HEK293 (cell line): ENCODE results near the gene KIFC1.

Source experiments
- EGR2 ChIP-seq: fragments of 450-650 bp; formaldehyde crosslinking; IDR thresholded peaks from 2 replicates; pipeline ENCODE4 v1.5.1; 2016; ENCODE audit warnings: low read depth, missing biosample characterization, missing genetic modification characterization
- YY2 ChIP-seq: fragments of 450-650 bp; formaldehyde crosslinking; IDR thresholded peaks from 2 replicates; pipeline ENCODE4 v1.5.1; 2016; ENCODE audit warnings: missing biosample characterization, missing genetic modification characterization
- ZBTB17 ChIP-seq: fragments of 450-650 bp; formaldehyde crosslinking; IDR thresholded peaks from 2 replicates; pipeline ENCODE4 v1.5.1; 2016; ENCODE audit warnings: missing biosample characterization, missing genetic modification characterization
- ZIC2 ChIP-seq: fragments of 450-650 bp; formaldehyde crosslinking; IDR thresholded peaks from 2 replicates; pipeline ENCODE4 v1.5.1; 2016; ENCODE audit warnings: missing biosample characterization, missing genetic modification characterization
- ZNF157 ChIP-seq: fragments of 450-650 bp; formaldehyde crosslinking; IDR thresholded peaks from 2 replicates; pipeline ENCODE4 v1.5.1; 2016; ENCODE audit warnings: missing biosample characterization, missing genetic modification characterization
- ZNF248 ChIP-seq: fragments of 450-650 bp; formaldehyde crosslinking; IDR thresholded peaks from 2 replicates; pipeline ENCODE4 v1.5.1; 2017; ENCODE audit warnings: missing biosample characterization, missing genetic modification characterization
- ZNF785 ChIP-seq: fragments of 450-650 bp; formaldehyde crosslinking; IDR thresholded peaks from 2 replicates; pipeline ENCODE4 v1.5.1; 2016; ENCODE audit warnings: missing biosample characterization, missing genetic modification characterization
- ZSCAN16 ChIP-seq: fragments of 450-650 bp; formaldehyde crosslinking; IDR thresholded peaks from 2 replicates; pipeline ENCODE4 v1.5.1; 2016; ENCODE audit warnings: missing biosample characterization, missing genetic modification characterization
- ZSCAN30 ChIP-seq: fragments of 450-650 bp; IDR thresholded peaks from 2 replicates; pipeline ENCODE4 v1.5.1; 2018; ENCODE audit warnings: missing biosample characterization, mild to moderate bottlenecking, missing genetic modification characterization, moderate library complexity
- ZXDB ChIP-seq: fragments of 450-650 bp; formaldehyde crosslinking; IDR thresholded peaks from 2 replicates; pipeline ENCODE4 v1.5.1; 2016; ENCODE audit warnings: missing biosample characterization, missing genetic modification characterization
- TF ChIP-seq, protein P1 (sequence below): fragments of 450-650 bp; formaldehyde crosslinking; IDR thresholded peaks from 2 replicates; pipeline ENCODE4 v1.5.1; 2017; ENCODE audit warnings: missing biosample characterization, mild to moderate bottlenecking, missing genetic modification characterization, moderate library complexity
- TF ChIP-seq, protein P2 (sequence below): fragments of 450-650 bp; formaldehyde crosslinking; IDR thresholded peaks from 2 replicates; pipeline ENCODE4 v1.5.1; 2016; ENCODE audit warnings: missing biosample characterization, missing genetic modification characterization
- TF ChIP-seq, protein P3 (sequence below): fragments of 450-650 bp; formaldehyde crosslinking; IDR thresholded peaks from 2 replicates; pipeline ENCODE4 v1.5.1; 2016; ENCODE audit warnings: missing biosample characterization, missing genetic modification characterization
- TF ChIP-seq, protein P4 (sequence below): fragments of 450-650 bp; formaldehyde crosslinking; IDR thresholded peaks from 2 replicates; pipeline ENCODE4 v1.5.1; 2016; ENCODE audit warnings: missing biosample characterization, missing genetic modification characterization
- TF ChIP-seq, protein P5 (sequence below): fragments of 450-650 bp; formaldehyde crosslinking; optimal IDR thresholded peaks from 2 replicates; pipeline ENCODE3; 2016; ENCODE audit warnings: missing biosample characterization, mild to moderate bottlenecking, missing genetic modification characterization

KIFC1 gene

DNA sequence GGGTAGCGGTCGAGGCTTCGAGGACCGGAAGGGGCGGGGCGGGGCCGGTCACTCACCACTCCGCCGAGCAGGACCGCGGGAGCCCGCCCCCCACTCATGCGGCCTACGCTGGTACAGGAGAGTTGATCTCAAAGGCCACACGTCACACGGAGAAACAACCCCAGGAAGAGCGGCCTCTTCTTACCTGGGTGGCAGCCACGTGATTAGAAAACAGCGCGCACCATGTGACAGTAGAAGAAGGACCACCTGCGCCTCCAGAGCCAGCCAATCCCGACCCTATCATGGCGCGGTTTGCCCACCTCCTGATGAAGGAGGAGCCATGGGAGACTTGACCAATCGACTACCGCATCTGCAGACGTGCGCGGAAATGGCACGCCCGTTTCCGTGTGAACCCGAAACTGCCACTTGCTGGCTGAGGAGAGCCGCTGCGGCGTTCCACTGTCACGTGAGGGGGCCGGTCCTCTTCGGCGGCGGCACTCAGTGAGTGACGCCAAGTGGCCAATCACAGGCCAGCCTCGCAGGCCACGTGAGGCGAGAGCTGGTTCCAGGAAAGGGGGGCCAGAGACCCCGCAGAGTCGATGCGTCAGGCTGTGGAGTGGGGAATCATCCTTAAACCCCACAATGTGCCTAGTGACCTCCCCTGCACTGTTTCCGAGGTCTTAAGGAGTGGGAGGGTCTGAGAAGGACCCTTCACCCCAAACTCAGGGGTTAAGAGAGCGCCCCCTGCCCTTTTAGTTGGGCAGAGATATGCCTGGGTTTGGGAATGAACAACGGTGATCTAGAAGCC is 26.5 kb downstream of the KIFC1 start, which contains the start of gene CUTA (continued):
- TF ChIP-seq, protein P1, sequence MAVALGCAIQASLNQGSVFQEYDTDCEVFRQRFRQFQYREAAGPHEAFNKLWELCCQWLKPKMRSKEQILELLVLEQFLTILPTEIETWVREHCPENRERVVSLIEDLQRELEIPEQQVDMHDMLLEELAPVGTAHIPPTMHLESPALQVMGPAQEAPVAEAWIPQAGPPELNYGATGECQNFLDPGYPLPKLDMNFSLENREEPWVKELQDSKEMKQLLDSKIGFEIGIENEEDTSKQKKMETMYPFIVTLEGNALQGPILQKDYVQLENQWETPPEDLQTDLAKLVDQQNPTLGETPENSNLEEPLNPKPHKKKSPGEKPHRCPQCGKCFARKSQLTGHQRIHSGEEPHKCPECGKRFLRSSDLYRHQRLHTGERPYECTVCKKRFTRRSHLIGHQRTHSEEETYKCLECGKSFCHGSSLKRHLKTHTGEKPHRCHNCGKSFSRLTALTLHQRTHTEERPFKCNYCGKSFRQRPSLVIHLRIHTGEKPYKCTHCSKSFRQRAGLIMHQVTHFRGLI (tag by site-specific recombination) = no peak
- TF ChIP-seq ZXDB (tag by site-specific recombination) (peak; percentile 96), ZSCAN30 (tag by site-specific recombination) (peak; percentile 68; the same call in 1 of the 2 replicates), ZNF785 (tag by site-specific recombination) (no peak), ZSCAN16 (tag by site-specific recombination) (no peak), EGR2 (peak; percentile 63), ZNF248 (tag by site-specific recombination) (no peak), ZBTB17 (tag by site-specific recombination) (peak; percentile 100), YY2 (tag by site-specific recombination) (no peak), ZNF157 (tag by site-specific recombination) (no peak), ZIC2 (tag by site-specific recombination) (peak; percentile 81)
- TF ChIP-seq, protein P2, sequence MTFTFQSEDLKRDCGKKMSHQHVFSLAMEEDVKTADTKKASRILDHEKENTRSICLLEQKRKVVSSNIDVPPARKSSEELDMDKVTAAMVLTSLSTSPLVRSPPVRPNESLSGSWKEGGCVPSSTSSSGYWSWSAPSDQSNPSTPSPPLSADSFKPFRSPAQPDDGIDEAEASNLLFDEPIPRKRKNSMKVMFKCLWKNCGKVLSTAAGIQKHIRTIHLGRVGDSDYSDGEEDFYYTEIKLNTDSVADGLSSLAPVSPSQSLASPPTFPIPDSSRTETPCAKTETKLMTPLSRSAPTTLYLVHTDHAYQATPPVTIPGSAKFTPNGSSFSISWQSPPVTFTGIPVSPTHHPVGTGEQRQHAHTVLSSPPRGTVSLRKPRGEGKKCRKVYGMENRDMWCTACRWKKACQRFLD (tag by site-specific recombination) = no peak
- TF ChIP-seq, protein P3, sequence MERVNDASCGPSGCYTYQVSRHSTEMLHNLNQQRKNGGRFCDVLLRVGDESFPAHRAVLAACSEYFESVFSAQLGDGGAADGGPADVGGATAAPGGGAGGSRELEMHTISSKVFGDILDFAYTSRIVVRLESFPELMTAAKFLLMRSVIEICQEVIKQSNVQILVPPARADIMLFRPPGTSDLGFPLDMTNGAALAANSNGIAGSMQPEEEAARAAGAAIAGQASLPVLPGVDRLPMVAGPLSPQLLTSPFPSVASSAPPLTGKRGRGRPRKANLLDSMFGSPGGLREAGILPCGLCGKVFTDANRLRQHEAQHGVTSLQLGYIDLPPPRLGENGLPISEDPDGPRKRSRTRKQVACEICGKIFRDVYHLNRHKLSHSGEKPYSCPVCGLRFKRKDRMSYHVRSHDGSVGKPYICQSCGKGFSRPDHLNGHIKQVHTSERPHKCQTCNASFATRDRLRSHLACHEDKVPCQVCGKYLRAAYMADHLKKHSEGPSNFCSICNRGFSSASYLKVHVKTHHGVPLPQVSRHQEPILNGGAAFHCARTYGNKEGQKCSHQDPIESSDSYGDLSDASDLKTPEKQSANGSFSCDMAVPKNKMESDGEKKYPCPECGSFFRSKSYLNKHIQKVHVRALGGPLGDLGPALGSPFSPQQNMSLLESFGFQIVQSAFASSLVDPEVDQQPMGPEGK = peak; percentile 85
- TF ChIP-seq, protein P4, sequence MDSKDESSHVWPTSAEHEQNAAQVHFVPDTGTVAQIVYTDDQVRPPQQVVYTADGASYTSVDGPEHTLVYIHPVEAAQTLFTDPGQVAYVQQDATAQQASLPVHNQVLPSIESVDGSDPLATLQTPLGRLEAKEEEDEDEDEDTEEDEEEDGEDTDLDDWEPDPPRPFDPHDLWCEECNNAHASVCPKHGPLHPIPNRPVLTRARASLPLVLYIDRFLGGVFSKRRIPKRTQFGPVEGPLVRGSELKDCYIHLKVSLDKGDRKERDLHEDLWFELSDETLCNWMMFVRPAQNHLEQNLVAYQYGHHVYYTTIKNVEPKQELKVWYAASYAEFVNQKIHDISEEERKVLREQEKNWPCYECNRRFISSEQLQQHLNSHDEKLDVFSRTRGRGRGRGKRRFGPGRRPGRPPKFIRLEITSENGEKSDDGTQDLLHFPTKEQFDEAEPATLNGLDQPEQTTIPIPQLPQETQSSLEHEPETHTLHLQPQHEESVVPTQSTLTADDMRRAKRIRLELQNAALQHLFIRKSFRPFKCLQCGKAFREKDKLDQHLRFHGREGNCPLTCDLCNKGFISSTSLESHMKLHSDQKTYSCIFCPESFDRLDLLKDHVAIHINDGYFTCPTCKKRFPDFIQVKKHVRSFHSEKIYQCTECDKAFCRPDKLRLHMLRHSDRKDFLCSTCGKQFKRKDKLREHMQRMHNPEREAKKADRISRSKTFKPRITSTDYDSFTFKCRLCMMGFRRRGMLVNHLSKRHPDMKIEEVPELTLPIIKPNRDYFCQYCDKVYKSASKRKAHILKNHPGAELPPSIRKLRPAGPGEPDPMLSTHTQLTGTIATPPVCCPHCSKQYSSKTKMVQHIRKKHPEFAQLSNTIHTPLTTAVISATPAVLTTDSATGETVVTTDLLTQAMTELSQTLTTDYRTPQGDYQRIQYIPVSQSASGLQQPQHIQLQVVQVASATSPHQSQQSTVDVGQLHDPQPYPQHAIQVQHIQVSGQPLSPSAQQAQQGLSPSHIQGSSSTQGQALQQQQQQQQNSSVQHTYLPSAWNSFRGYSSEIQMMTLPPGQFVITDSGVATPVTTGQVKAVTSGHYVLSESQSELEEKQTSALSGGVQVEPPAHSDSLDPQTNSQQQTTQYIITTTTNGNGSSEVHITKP (tag by site-specific recombination) = peak; percentile 91
- TF ChIP-seq, protein P5, sequence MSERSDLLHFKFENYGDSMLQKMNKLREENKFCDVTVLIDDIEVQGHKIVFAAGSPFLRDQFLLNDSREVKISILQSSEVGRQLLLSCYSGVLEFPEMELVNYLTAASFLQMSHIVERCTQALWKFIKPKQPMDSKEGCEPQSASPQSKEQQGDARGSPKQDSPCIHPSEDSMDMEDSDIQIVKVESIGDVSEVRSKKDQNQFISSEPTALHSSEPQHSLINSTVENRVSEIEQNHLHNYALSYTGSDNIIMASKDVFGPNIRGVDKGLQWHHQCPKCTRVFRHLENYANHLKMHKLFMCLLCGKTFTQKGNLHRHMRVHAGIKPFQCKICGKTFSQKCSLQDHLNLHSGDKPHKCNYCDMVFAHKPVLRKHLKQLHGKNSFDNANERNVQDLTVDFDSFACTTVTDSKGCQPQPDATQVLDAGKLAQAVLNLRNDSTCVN (tag by site-specific recombination) = peak; percentile 69
